K562 (cell line): ENCODE data around the gene RFPL3. TPM values are rescaled to one million over a fixed set of nuclear protein-coding genes. Genes with fewer than 3 reads are reported as not detected.

Source experiments
- ATAC-seq: fragments of 200-7000 bp; cut with Tn5 transposase; 3 replicates; pipeline ENCODE4 v1.9.1; 2020; ENCODE audit warnings: moderate library complexity
- BruUV-seq: library from RNA; stranded (reverse); fragments of 400-500 nt; replicated peaks from 2 replicates; lab custom pipeline; 2021; lab: Mats Ljungman, UMichigan
- CTCF ChIA-PET: fragments of 300-600 bp; formaldehyde crosslinking; extraction: SDS; loops from one replicate; lab custom pipeline; 2021; ENCODE audit warnings: low intra/inter-chr PET ratio; lab: Yijun Ruan, JAX
- POLR2A ChIA-PET: fragments of 300-600, 350-650 bp; sonication (Branson Sonifier 250); formaldehyde crosslinking; extraction: SDS; loops from one replicate; lab custom pipeline; 2021; ENCODE audit warnings: antibody characterized with exemption, inconsistent platforms; lab: Yijun Ruan, JAX
- DNase-seq, 4 experiments: peaks; one replicate each; pipeline versions ENCODE4 v3.0.0 to v3.0.0-alpha.2; 2011 to 2018; ENCODE audit warnings: low spot score in 3 of 4, mixed read lengths in 3 of 4; ENCODE audit errors: extremely low read depth in 1 of 4
- FAIRE-seq: peaks from 2 replicates; lab custom pipeline; 2011; peaks lifted over from hg19 to GRCh38; lab: Jason Lieb, UNC
- H2AFZ ChIP-seq: 2 replicates; pipeline ENCODE4 v1.6.0; 2011; ENCODE audit warnings: low read depth, low read length, control low read depth, inconsistent platforms
- H3K27ac ChIP-seq: fragments of 200-600 bp; 3 replicates; pipeline ENCODE4 v1.8.0; 2011; ENCODE audit warnings: low read depth, mild to moderate bottlenecking, control low read depth, inconsistent platforms, low read length, moderate library complexity, mixed read lengths; ENCODE audit errors: extremely low read depth
- H3K27me3 ChIP-seq, 2 experiments: fragments of 300-600 bp in 1 of 2; 2 replicates in 1 of 2; 3 replicates in 1 of 2; pipeline versions ENCODE4 v1.6.0 to v1.8.0; 2011; ENCODE audit warnings: inconsistent platforms in 2 of 2, low read length in 2 of 2, mild to moderate bottlenecking in 1 of 2, mixed read lengths in 1 of 2, moderate library complexity in 1 of 2; ENCODE audit not compliant: control insufficient read depth in 2 of 2, insufficient read depth in 2 of 2
- H3K36me3 ChIP-seq: fragments of 300-600 bp; 3 replicates; pipeline ENCODE4 v1.8.0; 2011; ENCODE audit warnings: mild to moderate bottlenecking, low read length, inconsistent platforms; ENCODE audit not compliant: control insufficient read depth, insufficient read depth
- H3K4me1 ChIP-seq, 2 experiments: fragments of 200-600 bp in 1 of 2; replicated peaks in 1 of 2; 2 replicates in 1 of 2; 3 replicates in 1 of 2; pipeline versions ENCODE4 v1.5.1 to v1.8.0; 2011; ENCODE audit warnings: inconsistent platforms in 2 of 2, low read length in 2 of 2, mild to moderate bottlenecking in 1 of 2, mixed read lengths in 1 of 2, moderate library complexity in 1 of 2; ENCODE audit not compliant: control insufficient read depth in 2 of 2, insufficient read depth in 2 of 2
- H3K4me2 ChIP-seq: 2 replicates; pipeline ENCODE4 v1.6.1; 2011; ENCODE audit warnings: low read length, control low read depth, inconsistent platforms, mixed read lengths; ENCODE audit not compliant: insufficient read depth
- H3K4me3 ChIP-seq: fragments of 200-600 bp; sonication (generic), shearing (Covaris generic); 2 replicates; pipeline ENCODE4 v1.5.1; 2016; ENCODE audit warnings: control low read depth, inconsistent platforms
- H3K79me2 ChIP-seq: fragments of 200-600 bp; 3 replicates; pipeline ENCODE4 v1.8.0; 2011; ENCODE audit warnings: low read length, inconsistent platforms; ENCODE audit not compliant: control insufficient read depth, insufficient read depth
- H3K9ac ChIP-seq, 2 experiments: 2 replicates each; pipeline versions ENCODE4 v1.6.0 to v1.6.1; 2011; ENCODE audit warnings: low read depth in 2 of 2, low read length in 2 of 2, control low read depth in 1 of 2, inconsistent platforms in 1 of 2, mild to moderate bottlenecking in 1 of 2, mixed read lengths in 1 of 2; ENCODE audit not compliant: insufficient read depth in 1 of 2
- H3K9me1 ChIP-seq: one replicate; pipeline ENCODE4 v1.6.0; 2011; ENCODE audit warnings: inconsistent platforms, mild to moderate bottlenecking, low read length, moderate library complexity; ENCODE audit not compliant: control insufficient read depth, insufficient read depth
- H3K9me3 ChIP-seq: replicated peaks from 2 replicates; pipeline ENCODE4 v1.5.1; 2011; ENCODE audit warnings: low read depth, low read length, inconsistent platforms; ENCODE audit not compliant: control insufficient read depth, insufficient read depth
- H4K20me1 ChIP-seq: replicated peaks from 2 replicates; pipeline ENCODE4 v1.6.1; 2011; ENCODE audit warnings: low read length, inconsistent platforms, mixed read lengths; ENCODE audit not compliant: control insufficient read depth, insufficient read depth
- BMI1 ChIP-seq: fragments of 150-350 bp; IDR thresholded peaks from 2 replicates; pipeline ENCODE4 v1.6.1; 2014; ENCODE audit warnings: low read length
- EZH2 ChIP-seq: IDR thresholded peaks from 2 replicates; pipeline ENCODE4 v1.6.1; 2012; ENCODE audit warnings: low read depth, mild to moderate bottlenecking, inconsistent platforms, low read length, borderline replicate concordance
- ILF3 ChIP-seq: fragments of 450-650 bp; IDR thresholded peaks from 2 replicates; pipeline ENCODE4 v1.6.1; 2018; ENCODE audit warnings: antibody characterized with exemption, mild to moderate bottlenecking, moderate library complexity, borderline replicate concordance
- NFXL1 ChIP-seq: fragments of 450-650 bp; formaldehyde crosslinking; IDR thresholded peaks from 2 replicates; pipeline ENCODE4 v1.4.0; 2021; ENCODE audit warnings: mild to moderate bottlenecking
- PCBP2 ChIP-seq: fragments of 200-400 bp; formaldehyde crosslinking; IDR thresholded peaks from 2 replicates; pipeline ENCODE4 v1.6.1; 2018; ENCODE audit warnings: low read length, low read depth, mild to moderate bottlenecking, moderate library complexity; ENCODE audit not compliant: poor library complexity, severe bottlenecking
- RBBP5 ChIP-seq: fragments of 200-600 bp; sonication (generic); IDR thresholded peaks from 2 replicates; pipeline ENCODE4 v1.6.1; 2012; ENCODE audit warnings: borderline replicate concordance, mild to moderate bottlenecking, low read length, control low read depth, inconsistent platforms; ENCODE audit not compliant: insufficient read depth, poor library complexity, severe bottlenecking
- SNIP1 ChIP-seq: fragments of 450-650 bp; IDR thresholded peaks from 2 replicates; pipeline ENCODE4 v1.7.1; 2017; ENCODE audit warnings: low read depth, mild to moderate bottlenecking
- YY1 ChIP-seq, 3 experiments: IDR thresholded peaks; 2 replicates each; pipeline ENCODE4 v1.6.1; 2011; ENCODE audit warnings: low read length in 2 of 3, mild to moderate bottlenecking in 2 of 3, moderate library complexity in 2 of 3, borderline replicate concordance in 1 of 3, control low read depth in 1 of 3, low read depth in 1 of 3; ENCODE audit not compliant: insufficient read depth in 3 of 3, insufficient replicate concordance in 2 of 3, control insufficient read depth in 1 of 3, insufficient read length in 1 of 3; ENCODE audit errors: extremely low read depth in 1 of 3
- ZFX ChIP-seq: sonication (generic); formaldehyde crosslinking; IDR thresholded peaks from 2 replicates; pipeline ENCODE4 v1.8.0; 2022; ENCODE audit warnings: mild to moderate bottlenecking, missing genetic modification reagents, moderate library complexity
- ZNF778 ChIP-seq: fragments of 450-650 bp; formaldehyde crosslinking; IDR thresholded peaks from 2 replicates; pipeline ENCODE4 v1.4.0; 2020; ENCODE audit warnings: mild to moderate bottlenecking, moderate library complexity
- ZNF780A ChIP-seq: fragments of 250-450 bp; sonication (Bioruptor Pico); IDR thresholded peaks from 2 replicates; pipeline ENCODE4 v1.5.0; 2021; ENCODE audit warnings: mild to moderate bottlenecking
- WGBS: fragments of 100-300 bp; shearing (Covaris generic); methylation state at CpG from one replicate; pipeline ENCODE4 v1.1.6; 2016; ENCODE audit warnings: low coverage, mixed read lengths; ENCODE audit not compliant: insufficient coverage; ENCODE audit errors: missing lambda C conversion rate; 5-methylcytosine and 5-hydroxymethylcytosine counted together
- in situ Hi-C: fragments of 300-500 bp; cut with MboI; formaldehyde crosslinking; loops from 4 replicates; pipeline ENCODE4 v1.15.0; 2018; ENCODE audit warnings: inconsistent platforms, mixed read lengths
- intact Hi-C: fragments of 100-400 bp; cut with micrococcal nuclease; formaldehyde crosslinking; loops from 2 replicates; pipeline ENCODE4 v1.14.2; 2022
- polyA plus RNA-seq, 8 experiments: library from polyadenylated mRNA; depleted of rRNA in 4 of 8; stranded (reverse) in 5 of 8; unstranded in 3 of 8; fragments of >200 nt; fragmentation: Nextera tagmentation in 2 of 8; fragmentation: Illumina TruSeq in 1 of 8; extraction: Ambion mirVana in 2 of 8; extraction: Trizol in 1 of 8; gene quantifications; 2 replicates each; pipeline versions ENCODE4 v1.2.1 to v1.2.3, GENCODE V29; 2011 to 2014; ENCODE audit warnings: inconsistent platforms in 1 of 8, missing spikeins in 1 of 8
- total RNA-seq, 7 experiments: library from RNA; depleted of rRNA in 6 of 7; stranded (reverse); fragments of >200 nt in 6 of 7; fragmentation: Illumina TruSeq in 2 of 7; extraction: Trizol in 2 of 7; gene quantifications; 2 replicates each; pipeline versions ENCODE4 v1.2.1 to v1.2.3, GENCODE V29; 2011 to 2021; ENCODE audit warnings: low replicate concordance in 1 of 7

The RFPL3 gene
- total and polyA plus RNA-seq, 9 of the 15 experiments (the other 6 are each of a cell fraction or from before 2014, with no cell fraction given), result not detected

GRCh38 chr22:32329202-32329645 lies 28.4 kb upstream of the RFPL3 start (continued):
- TF ChIP-seq RBBP5 (no peak), NFXL1 (CRISPR knock-in tag) (no peak), ZNF778 (CRISPR knock-in tag) (no peak), SNIP1 (no peak), EZH2 (no peak), ZNF780A (CRISPR knock-in tag) (no peak), ILF3 (no peak), PCBP2 (no peak), ZFX (no peak)

- Histone ChIP-seq H3K9me3 (no peaks in the 10 kb centered on the region), H2AFZ (no peak overlapping the region), H3K79me2 (no peaks in the 10 kb centered on the region), H3K4me2 (no peak overlapping the region), H3K27ac (no peak overlapping the region), H3K4me3 (no peak overlapping the region), H3K27me3 (peaks cover 0 to 36% of the 10 kb centered on the region in 2 experiments; a peak in 3 of 5 replicates), H3K9me1 (no peaks in the 10 kb centered on the region), H3K4me1 (no peaks in the 10 kb centered on the region), H3K36me3 (no peaks in the 10 kb centered on the region), H3K9ac (no peak overlapping the region), H4K20me1 (no peaks in the 10 kb centered on the region)
- BruUV-seq, result no TSS peak
- no peak for ATAC-seq
- TF ChIP-seq YY1 (IDR thresholded peaks at IDR 0.05; ENCODE audit: borderline replicate concordance in 1 of 3, control insufficient read depth in 1 of 3, extremely low read depth in 1 of 3, insufficient read depth in 3 of 3, insufficient read length in 1 of 3, insufficient replicate concordance in 2 of 3, low read depth in 1 of 3, low read length in 2 of 3) (peak in 1 of 3 experiments; percentile 24), BMI1 (no peak)
- no peak for FAIRE-seq
- 2% methylated on average over 20 of the region's 28 CpGs for WGBS
- DNase-seq, result no peak
- in situ Hi-C loops, result no loop called here
- ChIA-PET POLR2A (interaction anchor here (0.8 kb wide), 1 partner anchor 9 kb away, joined by 4 read pairs; no protein-coding TSS in a partner anchor), CTCF (no interaction called here)
- intact Hi-C loops, result no loop called here
Measured at GRCh38 chr22:32331236-32331917, 26.3 kb upstream of the RFPL3 start.
